K562 (cell line): ENCODE measurements around the gene UBE2D3. TPM values are rescaled to one million over a fixed set of nuclear protein-coding genes. Genes with fewer than 3 reads are reported as not detected.

Source experiments
- BACH1 ChIP-seq: fragments of 200-800 bp; sonication (Bioruptor generic); IDR thresholded peaks from 2 replicates; pipeline ENCODE4 v1.6.1; 2016; ENCODE audit warnings: missing genetic modification characterization, missing compliant biosample characterization
- FOXP1 ChIP-seq: sonication (generic); formaldehyde crosslinking; IDR thresholded peaks from 2 replicates; pipeline ENCODE4 v1.8.0; 2022; ENCODE audit warnings: mild to moderate bottlenecking, missing genetic modification reagents
- NR4A1 ChIP-seq, 2 experiments: fragments of 250-450 bp in 1 of 2; fragments of 450-650 bp in 1 of 2; sonication (Bioruptor Pico) in 1 of 2; IDR thresholded peaks; 2 replicates each; pipeline versions ENCODE4 v1.4.0 to v1.6.1; 2016 to 2020; ENCODE audit warnings: mild to moderate bottlenecking in 2 of 2, missing compliant biosample characterization in 1 of 2, missing genetic modification characterization in 1 of 2, moderate library complexity in 1 of 2
- POLR2G ChIP-seq: fragments of 200-400 bp; formaldehyde crosslinking; IDR thresholded peaks from 2 replicates; pipeline ENCODE4 v1.6.1; 2017; ENCODE audit warnings: low read depth, mild to moderate bottlenecking, antibody characterized with exemption, low read length, moderate library complexity
- TEAD2 ChIP-seq: fragments of 450-650 bp; IDR thresholded peaks from 2 replicates; pipeline ENCODE4 v1.6.1; 2016; ENCODE audit warnings: missing genetic modification characterization, control low read depth, missing compliant biosample characterization
- ZEB2 ChIP-seq: fragments of 450-650 bp; IDR thresholded peaks from 2 replicates; pipeline ENCODE4 v1.6.1; 2016
- ZNF143 ChIP-seq: sonication (generic); formaldehyde crosslinking; IDR thresholded peaks from 2 replicates; pipeline ENCODE4 v1.9.0; 2022; ENCODE audit warnings: mild to moderate bottlenecking, missing genetic modification reagents
- ZNF696 ChIP-seq: fragments of 250-450 bp; sonication (Bioruptor Pico); conservative IDR thresholded peaks from 2 replicates; pipeline ENCODE4 v1.4.0; 2020; ENCODE audit warnings: mild to moderate bottlenecking, moderate library complexity
- polyA plus RNA-seq, 8 experiments: library from polyadenylated mRNA; depleted of rRNA in 4 of 8; stranded (reverse) in 5 of 8; unstranded in 3 of 8; fragments of >200 nt; fragmentation: Nextera tagmentation in 2 of 8; fragmentation: Illumina TruSeq in 1 of 8; extraction: Ambion mirVana in 2 of 8; extraction: Trizol in 1 of 8; gene quantifications; 2 replicates each; pipeline versions ENCODE4 v1.2.1 to v1.2.3, GENCODE V29; 2011 to 2014; ENCODE audit warnings: inconsistent platforms in 1 of 8, missing spikeins in 1 of 8
- total RNA-seq, 7 experiments: library from RNA; depleted of rRNA in 6 of 7; stranded (reverse); fragments of >200 nt in 6 of 7; fragmentation: Illumina TruSeq in 2 of 7; extraction: Trizol in 2 of 7; gene quantifications; 2 replicates each; pipeline versions ENCODE4 v1.2.1 to v1.2.3, GENCODE V29; 2011 to 2021; ENCODE audit warnings: low replicate concordance in 1 of 7
- TF ChIP-seq, protein P1 (sequence below): fragments of 450-650 bp; IDR thresholded peaks from 2 replicates; pipeline ENCODE4 v1.6.1; 2017; ENCODE audit warnings: antibody characterized with exemption, mild to moderate bottlenecking
- TF ChIP-seq, protein P2 (sequence below): fragments of 450-650 bp; formaldehyde crosslinking; IDR thresholded peaks from 2 replicates; pipeline ENCODE4 v1.4.0; 2020; ENCODE audit warnings: mild to moderate bottlenecking

Gene UBE2D3
- total and polyA plus RNA-seq, 9 of the 15 experiments (the other 6 are each of a cell fraction or from before 2014, with no cell fraction given) = 191 to 618 (median 292) TPM

DNA sequence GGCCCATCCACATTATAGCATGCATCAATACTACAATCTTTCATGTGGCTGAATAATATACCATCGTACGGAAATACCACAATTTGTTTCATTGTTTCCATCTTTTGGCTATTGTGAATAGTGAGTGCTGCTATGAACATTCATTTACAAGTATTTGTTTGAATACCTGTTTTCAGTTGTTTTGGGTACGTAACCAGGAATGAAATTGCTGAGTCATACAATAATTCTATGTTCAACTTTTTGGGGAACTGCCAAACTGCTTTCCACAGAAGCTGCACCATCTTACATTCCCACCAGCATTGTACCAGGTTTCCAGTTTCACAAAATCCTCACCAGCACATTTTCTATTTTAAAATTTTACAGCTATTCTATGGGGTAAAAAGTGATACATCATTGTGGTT lies 38.0 kb downstream of the UBE2D3 start (continued):
- 0 out of 2 replicates have a peak, but pooled peaks have one; percentile 32 for TF ChIP-seq POLR2G
- TF ChIP-seq, protein P1, sequence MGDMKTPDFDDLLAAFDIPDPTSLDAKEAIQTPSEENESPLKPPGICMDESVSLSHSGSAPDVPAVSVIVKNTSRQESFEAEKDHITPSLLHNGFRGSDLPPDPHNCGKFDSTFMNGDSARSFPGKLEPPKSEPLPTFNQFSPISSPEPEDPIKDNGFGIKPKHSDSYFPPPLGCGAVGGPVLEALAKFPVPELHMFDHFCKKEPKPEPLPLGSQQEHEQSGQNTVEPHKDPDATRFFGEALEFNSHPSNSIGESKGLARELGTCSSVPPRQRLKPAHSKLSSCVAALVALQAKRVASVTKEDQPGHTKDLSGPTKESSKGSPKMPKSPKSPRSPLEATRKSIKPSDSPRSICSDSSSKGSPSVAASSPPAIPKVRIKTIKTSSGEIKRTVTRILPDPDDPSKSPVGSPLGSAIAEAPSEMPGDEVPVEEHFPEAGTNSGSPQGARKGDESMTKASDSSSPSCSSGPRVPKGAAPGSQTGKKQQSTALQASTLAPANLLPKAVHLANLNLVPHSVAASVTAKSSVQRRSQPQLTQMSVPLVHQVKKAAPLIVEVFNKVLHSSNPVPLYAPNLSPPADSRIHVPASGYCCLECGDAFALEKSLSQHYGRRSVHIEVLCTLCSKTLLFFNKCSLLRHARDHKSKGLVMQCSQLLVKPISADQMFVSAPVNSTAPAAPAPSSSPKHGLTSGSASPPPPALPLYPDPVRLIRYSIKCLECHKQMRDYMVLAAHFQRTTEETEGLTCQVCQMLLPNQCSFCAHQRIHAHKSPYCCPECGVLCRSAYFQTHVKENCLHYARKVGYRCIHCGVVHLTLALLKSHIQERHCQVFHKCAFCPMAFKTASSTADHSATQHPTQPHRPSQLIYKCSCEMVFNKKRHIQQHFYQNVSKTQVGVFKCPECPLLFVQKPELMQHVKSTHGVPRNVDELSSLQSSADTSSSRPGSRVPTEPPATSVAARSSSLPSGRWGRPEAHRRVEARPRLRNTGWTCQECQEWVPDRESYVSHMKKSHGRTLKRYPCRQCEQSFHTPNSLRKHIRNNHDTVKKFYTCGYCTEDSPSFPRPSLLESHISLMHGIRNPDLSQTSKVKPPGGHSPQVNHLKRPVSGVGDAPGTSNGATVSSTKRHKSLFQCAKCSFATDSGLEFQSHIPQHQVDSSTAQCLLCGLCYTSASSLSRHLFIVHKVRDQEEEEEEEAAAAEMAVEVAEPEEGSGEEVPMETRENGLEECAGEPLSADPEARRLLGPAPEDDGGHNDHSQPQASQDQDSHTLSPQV = peak; percentile 36; the same call in 1 of the 2 replicates
- no peak for TF ChIP-seq NR4A1 (CRISPR knock-in tag; IDR thresholded peaks at IDR 0.05)
- no peak for TF ChIP-seq NR4A1 (tag; IDR thresholded peaks at IDR 0.05)
- TF ChIP-seq ZNF143 (CRISPR knock-in tag) = no peak
- TF ChIP-seq, protein P2, sequence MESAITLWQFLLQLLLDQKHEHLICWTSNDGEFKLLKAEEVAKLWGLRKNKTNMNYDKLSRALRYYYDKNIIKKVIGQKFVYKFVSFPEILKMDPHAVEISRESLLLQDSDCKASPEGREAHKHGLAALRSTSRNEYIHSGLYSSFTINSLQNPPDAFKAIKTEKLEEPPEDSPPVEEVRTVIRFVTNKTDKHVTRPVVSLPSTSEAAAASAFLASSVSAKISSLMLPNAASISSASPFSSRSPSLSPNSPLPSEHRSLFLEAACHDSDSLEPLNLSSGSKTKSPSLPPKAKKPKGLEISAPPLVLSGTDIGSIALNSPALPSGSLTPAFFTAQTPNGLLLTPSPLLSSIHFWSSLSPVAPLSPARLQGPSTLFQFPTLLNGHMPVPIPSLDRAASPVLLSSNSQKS (CRISPR knock-in tag) = no peak
- TF ChIP-seq FOXP1 (CRISPR knock-in tag) = no peak
- TF ChIP-seq TEAD2 (tag) = no peak
- TF ChIP-seq ZEB2 = no peak
- peak; percentile 95 for TF ChIP-seq BACH1 (tag)
- no peak for TF ChIP-seq ZNF696
